Omental fat pad (tissue), 4 donors: ENCODE measurements around the gene DOCK4. TPM values are rescaled to one million over a fixed set of nuclear protein-coding genes. Genes with fewer than 3 reads are reported as not detected.

Experiments used
- ATAC-seq: fragments of 150-250 bp; one replicate; pipeline ENCODE4 v1.9.1; 2016; ENCODE audit warnings: mild to moderate bottlenecking, moderate library complexity; ENCODE audit not compliant: low FRiP score
- DNase-seq: peaks from one replicate; pipeline ENCODE4 v3.0.0-alpha.2; 2019; ENCODE audit warnings: low spot score
- total RNA-seq, 4 donors: library from RNA; depleted of rRNA; stranded (reverse); fragments of >200 nt; gene quantifications; one replicate each; pipeline ENCODE4 v1.1.0, GENCODE V29; 2016
- TF ChIP-seq, protein P1 (sequence below), 3 donors: fragments of 450-650 bp; IDR thresholded peaks; one replicate each; pipeline ENCODE4 v1.5.1; 2016 to 2017; ENCODE audit warnings: antibody characterized with exemption in 3 of 3, mild to moderate bottlenecking in 3 of 3, moderate library complexity in 2 of 3

DOCK4 gene
- total RNA-seq, 4 donors from 2014 or later = 47.5 to 86.9 (median 59.7) TPM

DNA sequence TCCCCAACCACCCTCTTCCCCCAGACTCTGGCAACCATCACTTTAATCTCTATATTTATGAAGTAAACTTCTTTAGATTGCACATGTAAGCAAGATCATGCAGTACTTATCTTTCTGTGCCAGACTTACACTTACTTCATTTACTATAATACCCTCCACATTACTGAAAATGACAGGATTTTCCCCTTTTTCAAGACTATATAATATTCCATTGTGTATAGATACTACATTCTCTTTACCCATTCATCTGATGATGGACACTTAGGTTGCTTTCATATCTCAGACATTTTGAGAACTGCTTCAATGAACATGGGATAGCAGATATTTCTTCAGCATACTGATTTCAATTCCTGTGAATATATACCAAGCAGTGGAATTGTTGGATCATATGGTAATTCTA is 4.4 kb downstream of the DOCK4 start:
- ATAC-seq = no peak
- no peak for DNase-seq

DNA sequence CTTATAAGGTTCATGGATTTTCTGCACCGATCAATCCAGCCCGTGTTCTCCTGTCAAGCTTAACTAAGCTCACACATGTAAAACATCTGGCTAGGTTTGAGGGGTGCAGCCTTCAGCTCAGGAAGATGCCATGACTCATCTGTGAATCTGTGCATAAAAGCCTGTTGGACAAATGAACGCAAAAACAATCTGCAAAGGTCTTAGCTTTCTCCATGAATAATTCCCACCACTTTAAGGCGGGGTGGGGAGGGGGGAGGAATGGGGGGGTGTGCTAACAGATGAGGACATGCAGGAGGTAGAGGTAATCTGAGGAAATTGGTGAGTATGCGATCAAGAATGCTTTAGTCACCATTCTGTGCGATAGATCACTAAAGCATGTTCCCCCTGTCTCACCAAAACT is 4.8 kb downstream of the DOCK4 start:
- no peak for DNase-seq
- TF ChIP-seq, protein P1, sequence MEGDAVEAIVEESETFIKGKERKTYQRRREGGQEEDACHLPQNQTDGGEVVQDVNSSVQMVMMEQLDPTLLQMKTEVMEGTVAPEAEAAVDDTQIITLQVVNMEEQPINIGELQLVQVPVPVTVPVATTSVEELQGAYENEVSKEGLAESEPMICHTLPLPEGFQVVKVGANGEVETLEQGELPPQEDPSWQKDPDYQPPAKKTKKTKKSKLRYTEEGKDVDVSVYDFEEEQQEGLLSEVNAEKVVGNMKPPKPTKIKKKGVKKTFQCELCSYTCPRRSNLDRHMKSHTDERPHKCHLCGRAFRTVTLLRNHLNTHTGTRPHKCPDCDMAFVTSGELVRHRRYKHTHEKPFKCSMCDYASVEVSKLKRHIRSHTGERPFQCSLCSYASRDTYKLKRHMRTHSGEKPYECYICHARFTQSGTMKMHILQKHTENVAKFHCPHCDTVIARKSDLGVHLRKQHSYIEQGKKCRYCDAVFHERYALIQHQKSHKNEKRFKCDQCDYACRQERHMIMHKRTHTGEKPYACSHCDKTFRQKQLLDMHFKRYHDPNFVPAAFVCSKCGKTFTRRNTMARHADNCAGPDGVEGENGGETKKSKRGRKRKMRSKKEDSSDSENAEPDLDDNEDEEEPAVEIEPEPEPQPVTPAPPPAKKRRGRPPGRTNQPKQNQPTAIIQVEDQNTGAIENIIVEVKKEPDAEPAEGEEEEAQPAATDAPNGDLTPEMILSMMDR (IDR thresholded peaks at IDR 0.05) = no peak
- no peak for ATAC-seq

More for the DNA sequence above, 4.4 kb downstream of the DOCK4 start:
- TF ChIP-seq, protein P1 (IDR thresholded peaks at IDR 0.05) = no peak

DNA sequence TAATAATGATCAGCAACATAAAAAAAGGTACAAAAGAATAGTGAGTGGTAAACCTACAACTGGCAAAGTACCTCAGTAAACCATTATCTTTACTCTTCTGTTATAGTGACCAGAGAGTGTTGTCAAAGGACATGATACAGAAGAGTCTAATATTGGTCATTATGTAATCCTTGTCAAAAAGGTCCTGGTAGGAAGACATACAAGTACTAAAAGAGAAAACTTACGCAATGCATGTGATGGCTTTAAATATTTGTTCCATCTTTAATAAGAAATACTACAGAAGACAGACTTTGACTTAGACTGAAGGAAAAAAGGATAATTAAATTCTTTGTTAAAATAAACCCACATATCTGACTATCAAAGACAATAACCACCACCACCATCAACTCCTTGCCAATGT is 6.5 kb downstream of the DOCK4 start:
- TF ChIP-seq, protein P1 (IDR thresholded peaks at IDR 0.05) = no peak
- DNase-seq = no peak

GRCh38 chr7:112199035-112199655 is 7.1 kb downstream of the DOCK4 start:
- TF ChIP-seq, protein P1 (IDR thresholded peaks at IDR 0.05) = no peak
- DNase-seq = no peak
- ATAC-seq = no peak

More for the DNA sequence above, 6.5 kb downstream of the DOCK4 start:
- ATAC-seq = no peak

DNA sequence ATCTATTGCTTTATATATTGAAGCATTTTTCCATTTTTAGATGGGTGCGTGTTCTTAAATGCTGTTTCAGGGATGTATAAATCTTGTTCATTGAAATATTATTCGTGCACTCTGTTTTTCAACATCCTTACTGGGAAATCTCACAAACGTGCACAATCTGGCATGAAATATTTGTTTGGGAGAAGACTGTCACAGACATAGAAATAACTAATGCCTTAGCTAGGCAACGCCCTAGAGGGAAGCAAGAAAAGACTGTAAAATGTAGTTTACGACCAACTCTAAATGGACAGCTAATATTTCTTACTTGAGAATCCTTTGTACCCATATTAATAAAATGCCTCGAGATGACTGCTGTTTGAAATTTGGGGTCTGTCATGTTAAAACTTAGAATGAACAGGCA is 8.9 kb downstream of the DOCK4 start:
- no peak for ATAC-seq
- TF ChIP-seq, protein P1 (IDR thresholded peaks at IDR 0.05) = no peak
- DNase-seq = no peak

DNA sequence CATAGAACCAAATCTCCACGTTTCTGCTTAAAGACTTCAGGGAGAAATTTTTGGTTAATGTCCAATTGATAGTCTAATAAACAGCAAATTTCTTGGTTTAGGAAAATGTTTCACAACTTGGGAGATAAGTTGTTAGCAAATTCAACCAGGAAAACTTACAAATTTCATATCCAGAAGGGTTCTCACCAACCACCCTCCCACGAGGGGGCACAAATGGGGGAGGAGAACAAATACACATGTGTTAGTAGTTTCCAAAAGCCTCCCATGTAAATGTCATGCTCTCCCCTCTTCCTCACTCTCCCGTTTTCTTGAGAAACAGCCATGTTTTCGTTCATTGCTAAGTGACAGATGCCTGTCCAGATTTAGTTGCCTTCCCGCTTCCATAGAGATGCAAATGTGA is 10.5 kb downstream of the DOCK4 start:
- ATAC-seq (no peak), DNase-seq (no peak)
- TF ChIP-seq, protein P1 (IDR thresholded peaks at IDR 0.05) = no peak

- DNase-seq (no peak), ATAC-seq (no peak)
- TF ChIP-seq, protein P1 (IDR thresholded peaks at IDR 0.05) = no peak
Observed at GRCh38 chr7:112193915-112194502, 12.2 kb downstream of the DOCK4 start.
